RCC 7860 (cell line): Measurements from ENCODE around the gene B3GNT9.
"Not testable (repeated sequence)": the region's sequence is repeated elsewhere in the genome, so short reads cannot be mapped to it uniquely, and the experiment has no call there.

Experiments
- DNase-seq: peaks from one replicate; pipeline ENCODE4 v3.0.0-alpha.2; 2015; ENCODE audit warnings: low spot score
- FAIRE-seq: peaks from 2 replicates; lab custom pipeline; 2012; peaks lifted over from hg19 to GRCh38; lab: Jason Lieb, UNC

B3GNT9 gene

DNA sequence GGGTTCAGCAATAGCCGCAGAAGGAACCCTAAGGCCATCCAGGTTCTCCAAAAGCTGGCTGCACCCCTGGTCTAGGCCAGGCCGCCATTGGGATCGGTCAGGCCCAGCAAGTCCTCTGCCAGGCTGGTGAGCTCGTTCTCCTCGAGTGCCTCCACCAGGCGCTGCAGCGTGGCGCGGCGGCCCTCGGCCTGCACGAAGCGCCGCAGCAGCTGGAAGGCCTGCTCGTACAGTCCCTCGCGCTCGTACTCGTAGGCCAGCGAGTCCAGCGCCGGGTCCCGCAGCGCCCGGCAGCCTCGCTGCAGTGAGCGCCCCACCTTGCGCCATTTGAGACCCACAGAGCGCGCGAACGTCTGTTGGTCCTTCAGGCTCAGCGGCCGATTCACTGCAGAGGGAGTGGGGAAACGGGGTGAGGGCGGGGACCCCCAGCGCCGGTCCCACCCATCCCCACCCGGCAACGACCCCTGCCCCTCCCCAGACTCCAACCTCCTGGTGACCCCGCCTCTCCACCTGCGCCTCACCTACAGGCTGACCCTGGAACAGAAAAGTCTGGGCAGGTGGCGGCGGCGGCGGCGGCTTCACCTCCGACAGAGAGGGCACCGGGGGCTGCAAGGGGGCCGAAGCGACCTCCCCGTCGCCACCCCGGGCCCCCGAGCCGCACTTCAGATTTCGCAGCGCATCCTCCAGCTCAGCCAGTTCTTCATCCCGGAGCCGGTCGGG, 3.9 kb upstream of the B3GNT9 start:
- DNase-seq (no peak), FAIRE-seq (no peak)

- no peak for DNase-seq
- no peak for FAIRE-seq
Observed at GRCh38 chr16:67151431-67152097, 766 bp upstream of the B3GNT9 start.

DNA sequence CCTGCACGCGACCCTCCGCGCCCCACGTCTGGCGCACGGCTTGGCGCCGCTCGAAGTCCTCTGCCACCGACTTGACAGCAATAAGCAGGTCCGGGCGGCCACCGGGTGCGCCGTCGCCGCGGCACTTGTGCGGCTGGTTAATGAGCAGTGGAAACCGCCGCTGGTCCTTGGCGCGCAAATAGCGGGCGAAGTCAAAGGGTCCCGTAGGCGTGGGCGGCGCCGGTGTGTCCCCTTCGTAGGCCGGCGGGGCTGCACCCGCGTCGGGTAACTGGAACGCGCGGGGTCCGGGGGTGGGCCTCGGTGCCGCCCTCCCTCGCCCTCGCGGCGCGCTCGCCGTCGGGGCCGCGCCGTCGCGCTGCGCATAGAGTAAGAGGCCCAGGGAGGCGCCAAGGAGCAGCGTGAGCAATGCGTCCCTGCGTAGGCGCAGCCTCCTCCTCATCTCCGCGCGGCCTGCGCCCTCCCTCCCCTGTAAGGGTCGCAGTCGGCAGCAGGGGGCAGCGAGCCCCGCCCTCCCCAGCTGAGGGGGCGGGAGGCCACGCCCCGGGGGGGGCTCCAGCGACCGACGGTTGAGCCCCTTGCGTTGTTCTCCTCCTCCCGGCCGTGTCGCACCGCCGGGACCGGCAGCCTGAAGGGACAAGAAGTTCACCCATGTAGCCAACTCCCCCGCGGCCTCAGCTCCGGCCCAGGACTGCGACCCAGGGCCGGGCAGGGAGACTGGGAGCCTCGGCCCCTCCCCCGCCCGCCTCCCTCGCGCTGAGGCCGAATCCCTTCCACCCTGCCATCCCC, 558 bp downstream of the B3GNT9 start:
- DNase-seq (no peak), FAIRE-seq (no peak)

DNA sequence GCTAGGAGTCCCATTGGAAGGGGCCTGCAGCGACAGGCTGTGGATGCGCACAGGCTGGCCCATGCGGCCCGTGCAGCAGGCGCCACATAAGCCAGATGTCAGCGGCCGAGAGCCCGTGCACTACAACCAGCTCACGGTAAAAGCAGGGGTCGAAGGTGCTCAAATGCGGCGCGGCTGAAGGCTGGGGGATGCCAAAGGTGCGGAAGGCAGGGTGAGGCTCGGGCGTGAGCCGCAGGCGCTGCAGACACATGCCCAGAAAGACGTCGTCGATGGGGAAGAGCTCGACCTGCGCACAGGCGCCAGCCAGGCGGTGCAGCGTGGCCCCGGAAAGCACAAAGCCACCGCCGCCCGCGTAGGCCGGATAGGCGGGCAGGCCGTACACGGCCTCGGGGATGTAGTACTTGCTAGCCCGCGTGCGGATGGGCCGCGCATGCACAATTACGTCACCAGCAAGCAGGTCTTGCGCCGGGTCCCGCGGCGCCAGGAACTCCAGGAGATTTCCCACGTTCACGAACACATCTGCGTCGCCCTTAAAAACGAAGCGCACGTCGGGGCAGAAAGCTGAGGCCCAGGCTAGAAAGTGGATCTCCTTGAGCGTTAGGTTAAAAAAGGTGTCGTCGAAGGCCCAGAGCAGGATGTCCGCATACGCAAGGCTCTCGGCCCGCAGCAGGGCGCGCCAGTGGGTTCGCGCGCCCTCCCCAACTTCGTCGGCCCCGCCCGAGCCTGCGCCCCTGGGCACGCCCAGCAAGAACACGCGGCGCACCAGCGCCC, 1.3 kb downstream of the B3GNT9 start:
- FAIRE-seq, result no peak
- DNase-seq, result no peak

DNA sequence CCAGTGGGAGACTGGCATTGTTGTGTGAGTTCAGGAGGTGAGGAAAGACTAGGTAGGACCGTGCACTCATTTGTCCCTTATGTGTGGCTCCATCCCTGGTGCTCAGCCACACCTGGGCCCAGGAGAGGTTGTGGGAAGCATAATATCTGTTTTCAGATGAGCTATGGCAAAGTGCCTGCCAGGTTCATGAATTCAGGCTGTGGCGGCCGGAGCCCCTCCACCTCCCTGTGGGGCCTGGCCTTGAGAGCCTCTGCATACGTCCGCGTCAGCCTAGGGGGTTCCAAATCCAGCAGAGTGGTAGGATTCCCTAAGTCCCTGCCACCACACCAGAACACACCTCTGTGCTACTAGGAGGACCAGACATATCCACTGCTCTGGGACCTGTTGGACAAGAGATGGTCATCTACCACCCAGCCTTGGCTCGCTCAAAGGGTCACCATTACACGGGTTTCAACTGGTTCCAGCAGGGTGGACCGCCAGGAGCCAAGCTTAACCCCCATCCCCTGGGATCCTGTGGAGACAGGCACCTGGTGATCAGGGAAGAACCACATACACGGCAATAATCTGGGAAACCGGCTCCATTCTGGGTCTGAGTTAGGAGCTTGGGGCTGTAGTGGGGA, 2.0 kb downstream of the B3GNT9 start:
- no peak for DNase-seq
- FAIRE-seq, result no peak

- FAIRE-seq (no peak), DNase-seq (no peak)
Observed at GRCh38 chr16:67148221-67148620, 2.6 kb downstream of the B3GNT9 start.

- DNase-seq (no peak), FAIRE-seq (no peak)
Observed at GRCh38 chr16:67147437-67148140, 3.2 kb downstream of the B3GNT9 start.

DNA sequence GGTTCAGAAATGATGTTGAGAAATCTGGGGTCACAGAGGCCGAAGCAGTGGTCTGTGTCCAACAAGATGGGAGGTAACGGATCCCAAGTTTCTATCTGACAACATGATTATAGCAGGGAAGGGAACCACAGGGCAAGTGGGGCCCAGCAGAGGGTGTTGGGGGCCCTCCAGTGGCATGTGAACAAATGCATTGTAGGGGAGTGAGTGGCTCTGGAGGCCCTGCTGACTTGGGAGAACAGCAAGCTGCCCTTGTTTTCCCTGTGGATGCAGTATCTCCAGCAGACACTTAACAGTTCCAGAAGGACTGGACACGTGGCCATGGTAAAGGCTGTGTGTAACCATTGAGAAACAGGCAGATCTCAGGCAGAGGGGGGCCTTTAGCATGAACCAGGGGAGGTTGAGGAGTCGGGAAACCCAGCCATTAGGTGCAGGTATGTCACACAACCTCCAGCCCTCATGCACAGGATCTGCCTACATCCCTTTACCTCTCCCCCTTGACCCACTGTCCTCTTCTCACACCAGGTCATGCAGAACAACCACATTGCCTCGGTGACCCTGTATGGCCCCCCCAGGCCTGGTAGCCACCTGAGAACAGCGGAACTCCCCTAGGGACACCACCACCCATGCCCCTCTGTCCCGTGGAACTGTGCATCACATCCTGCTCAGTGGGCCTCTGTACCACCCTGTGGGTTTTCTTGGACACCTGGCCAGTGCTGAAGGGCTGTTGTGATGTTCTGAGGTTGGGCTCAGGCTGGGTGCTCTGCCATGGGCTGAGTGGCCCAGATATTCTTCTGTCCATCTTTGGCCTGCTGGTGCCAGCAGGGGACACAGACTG, 4.1 kb downstream of the B3GNT9 start:
- DNase-seq (no peak), FAIRE-seq (no peak)

GRCh38 chr16:67145746-67146145, 5.1 kb downstream of the B3GNT9 start:
- DNase-seq, result no peak
- no peak for FAIRE-seq

- FAIRE-seq, result no peak
- DNase-seq, result no peak
Observed at GRCh38 chr16:67144943-67145342, 5.9 kb downstream of the B3GNT9 start.

GRCh38 chr16:67142342-67142741, 8.5 kb downstream of the B3GNT9 start:
- DNase-seq (no peak), FAIRE-seq (no peak)

DNA sequence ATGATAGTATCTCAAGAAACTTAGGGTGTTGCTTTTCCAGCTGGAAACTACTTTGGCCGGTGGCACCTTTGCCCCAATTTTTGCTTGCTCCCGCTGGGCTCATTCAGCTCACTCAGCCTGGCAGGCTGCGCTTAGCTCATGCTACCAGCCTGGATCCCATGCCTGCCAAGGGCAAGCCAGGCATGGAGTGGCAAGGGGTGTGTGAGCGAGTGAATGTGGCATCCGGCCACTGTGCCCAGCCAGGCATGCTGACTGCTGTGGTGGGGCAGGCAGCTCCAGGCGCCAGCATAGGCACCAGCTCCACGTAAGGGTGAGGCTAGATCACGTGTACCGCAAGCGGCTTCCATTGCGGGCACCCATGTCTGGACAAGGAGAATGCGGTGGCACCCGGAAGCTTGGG, 9.4 kb downstream of the B3GNT9 start:
- DNase-seq (no peak), FAIRE-seq (no peak)

DNA sequence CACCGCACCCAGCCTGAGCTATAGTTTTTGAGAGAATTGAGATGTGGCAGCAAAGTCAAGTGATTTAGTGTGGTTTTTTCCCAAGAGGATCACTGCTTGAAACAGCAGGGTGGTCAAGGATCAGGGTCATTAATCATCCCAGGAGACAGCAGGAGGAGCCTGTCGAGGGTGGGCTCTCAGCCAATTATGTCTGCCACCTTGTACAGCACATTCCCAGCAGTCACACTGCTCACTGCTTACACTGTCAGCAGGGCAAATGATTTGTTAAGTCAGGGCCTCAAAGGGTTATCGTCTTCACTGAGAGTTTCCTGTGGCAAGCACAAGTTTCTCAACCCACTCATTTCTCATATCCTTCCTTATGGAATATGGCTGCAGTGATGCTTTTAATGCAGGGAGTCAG, 13.2 kb downstream of the B3GNT9 start:
- no peak for FAIRE-seq
- peak; percentile 64 for DNase-seq

GRCh38 chr16:67129422-67129821, 21.4 kb downstream of the B3GNT9 start:
- no peak for FAIRE-seq

GRCh38 chr16:67128887-67129286, 21.9 kb downstream of the B3GNT9 start:
- DNase-seq (no peak), FAIRE-seq (no peak)

More at GRCh38 chr16:67129422-67129821, 21.4 kb downstream of the B3GNT9 start:
- no peak for DNase-seq

- FAIRE-seq (no peak), DNase-seq (no peak)
Observed at GRCh38 chr16:67128417-67128816, 22.4 kb downstream of the B3GNT9 start.

- DNase-seq, FAIRE-seq: not testable (repeated sequence)
Observed at GRCh38 chr16:67122799-67123198, 28.0 kb downstream of the B3GNT9 start.

- FAIRE-seq, result no peak
- no peak for DNase-seq
Observed at GRCh38 chr16:67120025-67120424, 30.8 kb downstream of the B3GNT9 start.

- DNase-seq (no peak), FAIRE-seq (no peak)
Observed at GRCh38 chr16:67117716-67118115, 33.1 kb downstream of the B3GNT9 start.
